ENCODE results near the gene CTSL. TPM values are rescaled to one million over a fixed set of nuclear protein-coding genes. Genes with fewer than 3 reads are reported as not detected.

Gene CTSL
- total and polyA plus RNA-seq, 2 of the 13 experiments (the other 11 are each of a cell fraction or from before 2014, with no cell fraction given): 78.1 to 113 TPM

DNA sequence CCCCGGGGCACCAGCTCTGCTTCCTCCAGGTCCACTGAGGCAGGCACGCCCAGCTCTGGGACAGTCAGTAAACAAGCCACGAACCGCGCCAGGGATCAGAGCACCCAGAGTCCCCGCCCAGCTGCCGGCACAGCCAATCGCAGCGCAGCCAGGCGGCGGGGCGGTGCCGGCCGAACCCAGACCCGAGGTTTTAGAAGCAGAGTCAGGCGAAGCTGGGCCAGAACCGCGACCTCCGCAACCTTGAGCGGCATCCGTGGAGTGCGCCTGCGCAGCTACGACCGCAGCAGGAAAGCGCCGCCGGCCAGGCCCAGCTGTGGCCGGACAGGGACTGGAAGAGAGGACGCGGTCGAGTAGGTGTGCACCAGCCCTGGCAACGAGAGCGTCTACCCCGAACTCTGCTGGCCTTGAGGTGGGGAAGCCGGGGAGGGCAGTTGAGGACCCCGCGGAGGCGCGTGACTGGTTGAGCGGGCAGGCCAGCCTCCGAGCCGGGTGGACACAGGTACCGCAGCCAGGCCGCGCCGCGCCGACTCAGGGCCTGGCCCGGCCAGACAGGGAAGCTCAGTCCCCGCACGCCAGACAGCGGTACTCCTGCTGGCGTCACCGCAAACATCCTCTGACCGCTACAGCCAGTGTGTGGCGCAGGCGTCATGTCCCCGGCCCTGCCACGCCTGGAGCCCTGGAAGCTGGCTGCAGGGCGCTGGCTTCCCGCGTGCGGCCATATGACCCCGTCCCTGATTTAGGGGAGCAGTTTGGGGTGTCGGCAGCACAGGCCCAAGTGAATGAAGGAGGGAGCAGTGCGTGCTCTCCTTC lies at the start of gene CTSL (continued):
- TF ChIP-seq PREB (CRISPR knock-in tag; IDR thresholded peaks at IDR 0.05) (peak; percentile 35; the same call in 1 of the 2 replicates), NFE2L1 (CRISPR knock-in tag; IDR thresholded peaks at IDR 0.05; ENCODE audit: borderline replicate concordance) (no peak), GTF2F1 (IDR thresholded peaks at IDR 0.05; ENCODE audit: low read length) (no peak), NFIB (CRISPR knock-in tag; IDR thresholded peaks at IDR 0.05; ENCODE audit: borderline replicate concordance) (no peak), NR2F1 (CRISPR knock-in tag; IDR thresholded peaks at IDR 0.05) (no peak; a peak in 1 of 4 replicates), ELF3 (CRISPR knock-in tag; IDR thresholded peaks at IDR 0.05) (peak; percentile 62), FOXJ3 (CRISPR knock-in tag; IDR thresholded peaks at IDR 0.05; ENCODE audit: borderline replicate concordance) (0 out of 2 replicates have a peak, but pooled peaks have one; percentile 55), ZNF503 (CRISPR knock-in tag; IDR thresholded peaks at IDR 0.05) (peak; percentile 72; the same call in 1 of the 2 replicates), ZNF660 (CRISPR knock-in tag; IDR thresholded peaks at IDR 0.05; ENCODE audit: borderline replicate concordance, low read depth) (no peak), GRHL1 (CRISPR knock-in tag; conservative IDR thresholded peaks at IDR 0.05) (no peak), ZNF282 (IDR thresholded peaks at IDR 0.05; ENCODE audit: partially characterized antibody) (no peak), ZNF124 (CRISPR knock-in tag; IDR thresholded peaks at IDR 0.05) (no peak), ZHX2 (IDR thresholded peaks at IDR 0.05; ENCODE audit: low read depth) (0 out of 2 replicates have a peak, but pooled peaks have one; percentile 32), ZHX2 (CRISPR knock-in tag; IDR thresholded peaks at IDR 0.05; ENCODE audit: borderline replicate concordance) (peak; percentile 71; the same call in 1 of the 2 replicates), POLR2AphosphoS5 (IDR thresholded peaks at IDR 0.05; ENCODE audit: low read depth, low read length) (peak; percentile 81)
- TF ChIP-seq, protein P1, sequence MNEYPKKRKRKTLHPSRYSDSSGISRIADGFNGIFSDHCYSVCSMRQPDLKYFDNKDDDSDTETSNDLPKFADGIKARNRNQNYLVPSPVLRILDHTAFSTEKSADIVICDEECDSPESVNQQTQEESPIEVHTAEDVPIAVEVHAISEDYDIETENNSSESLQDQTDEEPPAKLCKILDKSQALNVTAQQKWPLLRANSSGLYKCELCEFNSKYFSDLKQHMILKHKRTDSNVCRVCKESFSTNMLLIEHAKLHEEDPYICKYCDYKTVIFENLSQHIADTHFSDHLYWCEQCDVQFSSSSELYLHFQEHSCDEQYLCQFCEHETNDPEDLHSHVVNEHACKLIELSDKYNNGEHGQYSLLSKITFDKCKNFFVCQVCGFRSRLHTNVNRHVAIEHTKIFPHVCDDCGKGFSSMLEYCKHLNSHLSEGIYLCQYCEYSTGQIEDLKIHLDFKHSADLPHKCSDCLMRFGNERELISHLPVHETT (CRISPR knock-in tag; conservative IDR thresholded peaks at IDR 0.05): 0 out of 2 replicates have a peak, but pooled peaks have one; percentile 28
